Activated T-cell treated with anti-CD3 and anti-CD28 coated beads, Interleukin-2, amount 50 U/mL, for 48 hours (primary cell): ENCODE results near the gene HDC.

ENCODE experiments used
- DNase-seq, 2 experiments: peaks; one replicate each; pipeline ENCODE4 v3.0.0-alpha.2; 2020

The HDC gene

DNA sequence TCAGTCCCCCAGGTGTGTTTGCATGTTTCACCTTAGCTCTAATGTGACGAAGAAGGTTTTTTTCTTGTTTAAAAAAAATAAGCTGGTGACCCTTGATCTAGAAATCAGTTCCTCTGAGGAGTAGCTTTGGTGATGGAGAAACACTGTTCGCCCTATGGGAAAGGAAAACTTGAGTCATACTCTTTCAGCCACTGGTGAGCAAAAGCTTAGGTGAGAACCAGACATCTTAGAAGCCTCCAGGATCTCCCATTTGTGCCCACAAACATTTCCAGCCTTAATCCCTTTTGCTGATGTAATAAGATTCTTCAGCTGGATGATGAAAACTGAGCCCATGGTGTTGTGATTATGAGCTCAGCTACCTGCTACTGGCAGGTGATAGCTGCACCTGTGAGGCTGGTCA is 45.7 kb downstream of the HDC start:
- no peak for DNase-seq

DNA sequence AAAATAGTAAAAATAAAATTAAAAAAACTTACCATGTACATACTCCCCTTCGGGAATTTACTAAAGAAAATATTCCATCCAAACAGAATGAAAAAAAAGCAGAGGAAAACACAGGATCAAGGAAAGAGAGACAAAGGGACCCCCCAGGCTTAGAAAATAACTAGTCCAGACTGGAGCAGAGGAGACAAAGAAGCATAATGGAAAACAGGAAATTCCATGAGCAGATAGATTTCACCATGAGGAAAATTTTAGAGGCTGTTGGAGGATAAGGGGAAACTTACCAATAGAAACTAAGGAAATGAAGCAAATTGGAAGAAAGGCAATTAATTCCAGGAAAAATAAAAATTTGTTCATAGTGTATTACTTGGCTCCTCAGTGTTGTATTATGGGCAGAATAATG is 46.8 kb downstream of the HDC start:
- no peak for DNase-seq

DNA sequence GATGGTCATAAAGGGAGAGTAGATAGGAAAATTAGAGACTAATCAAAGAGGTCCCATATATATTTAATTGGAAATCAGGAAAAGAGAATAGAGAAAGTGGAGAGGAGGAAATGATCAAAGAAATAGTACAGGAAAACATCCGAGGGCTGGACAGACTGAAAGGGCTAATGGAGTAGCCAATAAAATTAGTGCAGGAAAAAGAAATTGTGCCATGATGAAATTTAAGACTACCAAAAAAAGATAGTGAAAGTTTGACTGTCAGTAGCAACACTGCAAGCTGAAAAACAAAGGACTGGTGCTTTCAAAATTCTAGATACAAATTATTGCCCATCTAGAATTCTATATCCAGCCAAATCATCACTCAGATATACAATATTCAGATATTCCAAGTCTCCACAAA is 47.2 kb downstream of the HDC start:
- no peak for DNase-seq

DNA sequence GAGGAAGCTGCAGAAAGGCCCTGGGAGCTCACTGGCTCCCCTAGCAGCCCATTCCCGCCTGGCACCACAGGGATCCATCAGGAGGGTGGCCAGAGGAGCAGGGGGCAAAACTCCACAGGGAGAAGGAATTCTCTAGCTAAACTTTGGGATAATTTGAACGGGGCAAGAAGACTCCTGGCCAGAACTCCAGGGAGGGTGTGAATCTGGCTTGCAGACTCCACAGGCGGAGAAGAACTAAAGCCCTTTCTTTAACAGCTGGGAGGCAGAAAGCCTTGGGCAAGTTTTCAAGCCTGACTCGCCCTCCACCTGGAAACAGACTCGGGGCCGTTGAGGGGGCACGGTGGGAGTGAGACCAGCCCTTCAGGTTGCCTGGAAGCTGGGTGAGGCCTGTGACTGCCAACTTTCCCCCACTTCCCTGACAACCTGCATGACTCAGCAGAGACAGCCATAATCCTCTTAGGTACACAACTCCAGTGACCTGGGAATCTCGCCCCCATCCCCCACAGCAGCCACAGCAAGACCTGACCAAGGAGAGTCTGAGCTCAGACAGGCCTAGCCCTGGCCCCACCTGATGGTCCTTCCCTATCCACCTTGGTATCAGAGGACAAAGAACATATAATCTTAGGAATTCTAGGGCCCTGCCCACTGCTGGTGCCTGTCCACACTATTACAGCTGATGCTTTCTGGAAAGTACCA is 54.9 kb downstream of the HDC start:
- no peak for DNase-seq

DNA sequence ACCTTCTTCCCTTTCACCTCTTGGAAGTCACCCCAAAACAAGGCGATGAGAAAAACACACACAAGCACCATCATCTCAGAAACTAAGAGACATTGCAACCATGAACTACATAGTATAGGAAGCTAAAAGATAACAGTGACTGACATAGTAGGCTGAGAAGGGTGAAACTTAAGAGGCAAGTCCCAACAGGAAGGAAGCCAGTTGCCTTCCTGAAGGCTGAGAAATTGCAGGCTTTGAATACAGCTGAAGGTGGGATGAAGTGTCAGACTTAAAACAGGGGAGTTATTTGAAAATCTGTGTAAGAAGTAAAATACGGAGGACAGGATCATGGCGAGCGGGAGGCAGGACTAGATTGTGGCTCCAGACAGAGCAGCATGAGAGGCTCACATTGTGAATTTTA is 55.7 kb downstream of the HDC start:
- DNase-seq, result no peak

DNA sequence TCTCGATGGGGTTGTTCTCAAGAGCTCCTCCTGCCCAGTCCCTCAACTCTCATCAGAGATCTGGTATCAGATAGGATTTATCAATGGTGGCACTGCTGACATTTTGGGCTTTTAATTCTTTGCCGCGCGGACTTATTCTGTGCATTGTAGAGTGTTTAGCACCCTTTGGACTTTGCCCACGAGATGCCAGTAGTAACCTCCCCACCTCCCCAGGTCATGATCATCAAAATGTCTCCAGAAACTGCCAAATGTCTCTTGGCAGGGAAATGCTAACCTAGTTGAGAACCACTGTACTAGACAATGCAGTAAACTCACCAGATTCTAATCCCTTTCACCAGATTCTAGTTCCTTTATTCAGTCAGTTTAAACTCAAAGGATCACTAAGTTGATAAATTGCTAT is 59.5 kb downstream of the HDC start:
- no peak for DNase-seq

DNA sequence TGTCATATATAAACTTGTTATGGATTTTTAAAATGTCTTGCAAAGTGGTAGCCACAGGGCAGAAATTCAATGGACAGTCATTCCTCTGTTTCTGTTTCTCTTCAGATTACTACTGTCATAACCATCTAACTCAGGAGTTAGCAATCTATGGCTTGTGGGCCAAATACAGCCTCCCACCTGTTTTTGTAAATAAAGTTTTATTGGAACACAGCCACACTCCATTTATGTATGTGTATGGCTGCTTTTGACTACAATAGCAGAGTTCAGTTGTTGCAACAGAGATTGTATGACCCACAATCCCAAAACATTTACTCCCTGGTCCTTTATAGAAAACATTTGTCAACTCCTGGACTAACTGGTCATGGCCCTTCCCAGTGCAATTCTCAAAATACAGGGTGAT is 63.5 kb downstream of the HDC start:
- no peak for DNase-seq

DNA sequence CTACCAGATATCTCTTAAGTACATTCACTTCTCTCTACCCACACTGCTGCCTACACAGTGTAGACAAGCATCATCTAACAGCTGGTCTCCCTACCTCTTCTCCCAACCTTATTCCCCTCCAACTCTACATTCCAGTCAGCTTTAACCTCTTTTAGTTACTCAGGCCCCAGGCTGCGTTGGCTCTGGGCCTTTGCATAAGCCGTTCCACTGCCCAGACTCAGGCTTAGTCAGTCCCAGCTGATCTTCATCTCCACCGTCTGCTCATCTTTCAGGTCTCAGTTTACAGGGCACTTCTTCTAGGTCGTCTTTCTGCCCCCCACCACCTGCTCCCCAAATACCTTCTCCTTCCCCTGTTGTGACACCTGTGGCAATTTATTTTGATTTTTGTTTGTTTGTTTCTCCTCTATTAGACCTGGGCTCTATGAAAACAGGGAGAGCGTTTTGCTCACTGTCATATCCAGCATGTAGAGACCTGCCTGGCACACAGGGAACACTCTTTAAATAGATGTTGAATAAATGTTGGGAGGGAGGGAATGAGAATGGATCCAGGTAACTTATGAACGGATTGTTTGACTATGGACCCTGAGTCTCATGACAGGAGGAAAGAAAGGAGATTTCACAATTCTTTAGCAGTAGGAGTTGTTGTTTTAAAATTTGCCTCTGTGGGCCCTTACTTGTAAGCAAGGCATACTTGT is 72.5 kb downstream of the HDC start:
- no peak for DNase-seq

DNA sequence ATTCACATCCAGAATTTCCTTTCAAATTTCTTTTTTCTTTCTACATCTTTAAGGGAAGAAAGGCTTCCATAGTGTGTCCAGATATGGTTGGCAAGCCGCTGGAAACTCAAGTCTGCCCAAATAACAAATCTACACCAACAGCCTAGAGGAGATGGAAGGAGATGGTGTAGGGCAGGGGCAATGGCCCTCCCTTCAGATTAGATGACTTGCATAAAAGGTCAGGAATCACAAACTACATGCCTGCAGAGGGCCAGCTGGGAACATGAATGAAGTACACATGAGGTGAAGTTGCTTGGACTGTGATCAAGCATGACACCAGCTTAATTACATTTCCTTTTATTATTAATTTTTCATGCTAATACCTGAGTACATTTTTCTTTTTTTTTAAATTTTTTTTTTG is 73.4 kb downstream of the HDC start:
- no peak for DNase-seq
